Caki2 (cell line): ENCODE results near the gene CDT1. TPM values are rescaled to one million over a fixed set of nuclear protein-coding genes. Genes with fewer than 3 reads are reported as not detected.

Experiments
- DNase-seq: peaks from one replicate; pipeline ENCODE4 v3.0.0-alpha.2; 2015; ENCODE audit warnings: low read depth
- in situ Hi-C: cut with HindIII; loops from 2 replicates; pipeline ENCODE4 v1.10.0; 2016; ENCODE audit warnings: low sequenced_read_pairs, low pct_unique_long_range_greater_than_20kb, mixed read lengths
- total RNA-seq: library from RNA; depleted of rRNA; stranded (reverse); fragments of >200 nt; shearing (Covaris generic); gene quantifications from 2 replicates; pipeline ENCODE4 v1.2.3, GENCODE V29; 2014; ENCODE audit warnings: low replicate concordance; rRNA removed

Gene CDT1
- 23.1 and 24.6 TPM in 2 replicates for total RNA-seq

DNA sequence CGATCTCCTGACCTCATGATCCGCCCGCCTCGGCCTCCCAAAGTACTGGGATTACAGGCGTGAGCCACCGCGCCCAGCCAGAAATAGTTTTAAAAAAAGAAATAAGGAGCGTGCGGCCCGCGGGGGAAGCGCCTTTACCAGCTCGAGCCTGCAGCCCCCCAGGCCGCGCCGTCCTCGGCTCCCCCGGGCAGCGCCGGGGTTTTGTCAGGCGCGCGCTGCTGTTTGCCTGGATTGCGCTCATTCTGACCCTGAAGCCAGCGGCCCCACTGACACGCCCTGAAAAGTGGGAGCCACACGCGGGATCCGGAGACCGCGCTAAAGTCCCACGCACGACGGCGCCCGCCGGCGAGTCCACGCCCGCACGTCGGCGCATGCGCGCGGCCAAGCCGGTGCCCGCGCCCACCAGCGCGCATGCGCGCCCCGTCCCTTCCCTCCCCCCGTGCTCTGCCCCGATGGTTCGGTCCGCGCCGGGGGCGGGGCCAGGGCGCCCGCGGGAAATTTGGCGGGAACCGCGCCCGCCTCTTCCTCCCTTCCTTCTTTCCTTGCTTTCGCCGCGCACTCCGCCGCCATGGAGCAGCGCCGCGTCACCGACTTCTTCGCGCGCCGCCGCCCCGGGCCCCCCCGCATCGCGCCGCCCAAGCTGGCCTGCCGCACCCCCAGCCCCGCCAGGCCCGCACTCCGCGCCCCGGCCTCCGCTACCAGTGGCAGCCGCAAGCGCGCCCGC is at the start of gene CDT1:
TSS of gene CDT1 (plus strand) at position 526 of the 724 bp plus-strand sequence. CDS start at position 569, 43 bp downstream.
- in situ Hi-C loops, result no loop called here
- DNase-seq, result peak; percentile 79

DNA sequence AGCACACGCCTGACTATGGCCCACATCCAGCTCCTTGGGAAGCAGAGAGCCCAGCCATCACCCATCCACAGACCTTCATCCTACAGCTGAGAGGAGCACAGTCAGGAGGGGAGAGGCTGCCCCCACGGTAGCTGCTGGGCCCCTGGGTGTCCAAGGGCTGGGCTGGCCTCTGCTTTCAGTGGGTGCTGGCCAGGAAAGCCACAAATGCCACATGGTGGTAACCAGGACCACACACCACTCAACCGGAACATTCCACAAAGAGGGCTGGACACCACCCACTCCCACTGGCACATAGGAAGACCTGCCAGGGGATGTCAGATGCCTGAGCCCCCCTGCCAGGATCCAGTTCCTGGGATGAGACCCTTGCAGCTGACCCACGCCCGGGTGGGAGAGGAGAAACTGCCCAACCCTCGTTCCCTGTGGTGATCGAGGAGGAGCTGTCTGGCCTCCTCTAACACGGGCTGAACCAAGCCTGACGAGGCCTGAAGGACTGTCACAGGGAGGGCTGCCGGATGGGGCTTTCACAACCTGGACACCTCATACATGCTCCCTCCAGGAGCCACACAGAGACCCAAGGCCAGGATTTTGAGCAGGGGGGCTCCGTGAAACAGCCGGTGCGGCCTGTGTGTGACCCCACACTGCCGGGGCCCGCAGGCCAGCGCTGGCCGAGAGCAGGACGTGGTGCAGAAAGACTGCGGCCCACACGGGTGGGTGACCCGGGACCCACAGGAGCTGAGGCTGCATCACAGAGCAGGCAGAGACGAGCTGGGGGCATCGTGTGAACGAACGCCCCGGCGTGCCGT is 49.3 kb upstream of the CDT1 start:
- DNase-seq, result no peak
- in situ Hi-C loops, result no loop called here

DNA sequence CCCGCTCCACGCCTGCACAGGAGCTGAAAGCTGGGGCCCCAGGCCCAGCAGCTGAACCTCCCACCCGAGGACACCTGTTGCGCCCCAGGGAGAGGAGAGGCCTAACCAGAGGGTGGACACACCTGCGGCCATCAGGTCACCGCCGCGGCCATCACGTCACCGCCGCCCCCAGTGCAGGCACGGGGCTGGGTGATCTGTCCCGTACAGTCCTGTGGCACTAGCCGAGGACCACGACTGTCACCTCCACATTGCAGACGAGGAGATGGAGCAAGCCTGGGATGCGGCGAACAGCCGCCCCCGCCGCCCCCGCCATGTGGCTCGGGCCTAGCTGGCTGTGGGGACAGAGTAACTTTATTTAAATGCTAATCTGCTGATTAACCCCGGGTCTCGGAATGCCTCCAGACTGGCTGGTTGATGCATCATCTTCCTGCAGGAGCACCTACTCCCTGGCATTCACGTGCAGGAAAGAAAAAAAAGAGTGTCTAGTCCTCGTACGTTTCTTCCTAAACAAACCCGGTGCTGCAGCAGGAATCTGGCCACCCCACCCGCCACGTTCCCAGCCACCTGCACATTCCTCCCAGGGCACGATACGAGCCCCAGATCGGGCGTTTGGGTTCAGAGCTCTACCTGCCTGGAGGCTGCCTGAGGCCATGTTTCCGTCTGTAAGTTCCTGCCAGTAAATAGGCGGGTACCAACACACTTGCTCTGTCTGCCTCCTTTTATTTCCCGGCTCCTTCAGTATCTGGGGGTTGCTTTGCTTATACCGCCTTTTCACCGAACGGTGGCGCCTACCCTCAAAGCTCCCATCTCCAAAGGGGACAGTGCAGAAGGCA is 48.5 kb upstream of the CDT1 start:
- DNase-seq, result no peak
- in situ Hi-C loops, result no loop called here

DNA sequence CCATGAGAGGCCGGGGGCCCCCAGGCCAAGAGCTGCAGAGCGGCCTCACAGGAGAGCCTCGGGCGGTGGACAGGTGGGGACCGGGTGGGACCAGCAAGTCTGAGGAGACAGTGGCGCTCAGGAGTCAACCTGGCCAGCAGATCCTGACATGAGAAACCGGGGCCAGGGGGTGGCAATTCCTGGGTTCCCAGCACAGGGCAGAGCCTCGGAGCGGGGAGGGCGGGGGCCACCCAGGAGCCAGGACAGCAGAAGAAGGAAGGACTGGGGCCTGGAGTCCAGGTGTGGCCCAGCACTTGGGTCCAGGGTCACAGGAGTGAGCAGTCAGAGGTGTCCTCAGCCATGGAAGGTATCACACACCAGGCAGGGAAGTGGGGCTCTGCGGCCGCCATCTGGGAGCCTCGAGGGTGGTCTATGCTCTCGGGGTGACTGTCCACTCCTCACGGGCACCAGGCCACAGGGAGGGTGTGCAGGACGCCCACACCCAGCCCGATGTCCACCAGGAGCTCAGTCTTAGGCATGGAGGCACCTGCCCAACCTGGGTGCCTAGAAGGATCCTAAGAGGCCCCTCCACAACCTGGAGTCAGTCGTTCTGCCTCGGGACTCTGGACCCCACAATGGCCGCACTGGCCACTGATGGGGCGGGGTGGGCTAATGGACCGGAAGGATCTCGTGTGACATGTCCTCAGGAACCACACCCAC is 47.7 kb upstream of the CDT1 start:
- in situ Hi-C loops, result no loop called here
- no peak for DNase-seq

DNA sequence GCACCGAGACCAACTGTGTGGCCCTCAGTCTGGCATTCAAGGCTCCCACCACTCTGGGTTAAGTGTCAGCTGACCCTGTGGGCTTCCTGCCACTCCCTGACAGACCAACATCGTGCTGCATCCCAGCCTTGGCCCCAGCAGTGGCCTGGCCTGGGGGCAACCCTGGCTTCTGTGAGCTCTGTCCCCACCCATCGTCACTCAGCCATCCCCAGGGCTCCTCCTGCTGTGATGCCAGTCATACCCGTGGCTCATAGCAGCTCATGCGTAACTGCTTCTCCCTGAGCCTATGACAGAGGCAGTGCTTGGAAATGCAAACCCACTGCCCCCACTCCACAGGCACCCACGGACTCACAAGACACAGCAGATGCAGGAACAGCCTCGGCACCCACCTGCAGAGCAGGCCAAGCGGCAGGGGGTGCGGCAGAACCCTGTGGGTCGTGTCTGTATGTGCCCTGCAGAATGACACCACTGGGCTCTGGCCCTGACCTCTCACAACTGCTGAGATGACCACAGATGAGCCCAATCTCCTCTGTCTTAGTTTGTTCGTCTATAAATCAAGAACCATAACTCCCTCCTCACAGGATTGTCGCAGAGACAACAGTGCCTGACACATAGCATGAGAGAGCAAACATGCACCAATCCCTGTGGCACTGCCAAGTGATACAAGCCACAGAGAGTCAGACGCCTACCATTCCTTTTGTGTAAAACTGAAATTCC is 45.2 kb upstream of the CDT1 start:
- peak; percentile 78 for DNase-seq
- in situ Hi-C loops, result no loop called here

DNA sequence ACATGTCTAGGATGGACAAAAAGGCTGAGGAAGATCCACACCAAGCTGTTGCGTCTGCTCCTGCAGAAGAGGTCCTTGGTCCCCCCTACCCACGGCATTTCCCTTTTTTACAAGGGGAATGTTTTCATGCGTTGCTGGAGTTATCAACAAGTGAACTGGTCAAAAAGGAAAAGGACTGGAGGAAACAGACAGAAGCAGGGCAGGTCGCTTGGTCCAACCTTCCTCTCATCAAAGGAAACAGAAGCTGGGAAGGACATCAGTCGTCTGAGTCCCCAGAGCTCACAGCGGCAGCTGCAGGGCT is 44.7 kb upstream of the CDT1 start:
- in situ Hi-C loops, result no loop called here
- DNase-seq, result no peak

DNA sequence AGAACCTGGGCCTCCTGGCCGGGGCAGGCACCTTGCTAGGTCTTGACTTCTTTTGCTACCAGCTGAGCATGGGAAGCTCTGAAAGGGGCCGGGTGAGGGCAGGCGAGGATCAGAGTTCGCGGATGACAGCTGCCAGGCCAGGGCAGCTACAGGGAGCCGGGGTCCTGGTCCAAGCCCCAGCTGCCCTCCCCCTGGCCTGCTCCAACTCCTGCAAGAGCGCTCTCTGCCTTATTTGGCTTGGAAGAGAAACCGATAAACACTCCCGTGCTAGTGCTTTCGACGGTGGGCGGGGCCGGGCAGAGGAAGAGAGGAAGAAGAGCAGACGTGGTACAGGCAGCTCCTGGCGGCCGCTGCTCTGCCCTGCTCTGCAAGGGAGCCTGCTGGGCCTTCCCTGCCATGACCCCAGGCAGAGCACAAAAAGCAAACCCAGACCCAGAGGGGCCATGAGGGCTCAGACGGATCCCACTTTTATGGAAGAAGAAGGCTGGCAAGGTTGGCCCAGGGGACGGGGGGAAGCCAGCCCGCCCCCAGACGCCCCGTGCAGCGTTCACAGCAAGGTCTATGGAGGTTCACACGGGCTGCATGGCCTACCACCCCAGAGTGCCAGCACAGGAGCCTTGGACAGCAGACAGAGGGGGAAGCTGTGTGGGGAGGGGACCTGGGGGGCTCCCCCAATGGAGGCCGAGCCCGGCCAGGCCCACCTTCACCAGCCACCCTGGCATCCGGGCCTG is 44.2 kb upstream of the CDT1 start:
- in situ Hi-C loops, result no loop called here

DNA sequence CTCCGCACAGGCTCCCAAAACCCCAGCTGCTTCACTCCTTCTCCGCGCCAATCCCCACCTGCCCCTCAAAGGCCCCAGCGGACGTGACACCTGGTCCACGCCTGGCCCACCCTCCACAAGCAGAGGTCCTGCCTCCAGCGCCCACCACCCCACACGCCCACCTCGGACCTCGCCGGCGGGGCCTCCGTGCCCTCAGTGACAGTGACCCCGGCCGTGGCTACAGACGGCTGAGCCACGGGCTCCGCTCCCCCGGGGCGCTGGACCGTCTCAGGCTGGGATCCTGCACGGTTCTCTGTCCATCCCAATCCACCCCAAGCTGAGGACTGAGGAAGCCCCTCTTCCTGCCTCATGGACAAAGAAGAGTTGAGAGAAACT is 43.6 kb upstream of the CDT1 start:
- DNase-seq, result no peak
- in situ Hi-C loops, result no loop called here

More for the DNA sequence above, 44.2 kb upstream of the CDT1 start:
- DNase-seq, result no peak

DNA sequence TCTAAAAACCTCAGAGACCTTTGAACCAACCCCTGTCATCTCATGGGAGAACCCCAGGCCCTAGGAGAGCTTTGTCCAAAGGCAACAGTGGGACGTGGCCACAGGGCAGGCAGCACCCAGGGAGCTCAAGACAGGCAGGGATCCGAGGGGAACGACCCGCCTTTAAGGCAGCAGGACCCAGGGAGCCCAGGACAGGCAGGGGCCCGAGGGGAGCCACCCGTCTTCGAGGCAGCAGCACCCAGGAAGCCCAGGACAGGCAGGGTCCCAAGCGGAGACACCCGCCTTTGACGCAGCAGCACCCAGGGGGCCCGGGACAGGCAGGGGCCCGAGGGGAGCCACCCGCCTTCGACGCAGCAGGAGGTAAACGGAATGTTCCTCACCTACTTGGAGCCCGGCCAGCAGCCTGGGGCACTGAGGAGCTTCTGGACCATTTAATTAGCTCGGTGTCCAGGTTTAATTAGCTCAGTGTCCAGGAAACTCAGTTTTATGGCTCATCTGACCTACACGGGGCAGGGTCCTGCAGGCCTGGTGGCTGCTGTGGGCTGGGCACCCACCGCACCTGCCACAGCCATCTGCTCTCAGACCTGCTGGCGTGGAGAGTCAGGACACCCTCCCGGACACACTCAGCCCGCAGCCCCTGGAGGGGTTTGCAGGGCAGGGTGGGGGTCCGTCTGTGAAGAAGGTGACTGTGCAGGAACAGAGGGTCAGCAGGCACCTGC is 43.0 kb upstream of the CDT1 start:
- no peak for DNase-seq
- in situ Hi-C loops, result no loop called here

DNA sequence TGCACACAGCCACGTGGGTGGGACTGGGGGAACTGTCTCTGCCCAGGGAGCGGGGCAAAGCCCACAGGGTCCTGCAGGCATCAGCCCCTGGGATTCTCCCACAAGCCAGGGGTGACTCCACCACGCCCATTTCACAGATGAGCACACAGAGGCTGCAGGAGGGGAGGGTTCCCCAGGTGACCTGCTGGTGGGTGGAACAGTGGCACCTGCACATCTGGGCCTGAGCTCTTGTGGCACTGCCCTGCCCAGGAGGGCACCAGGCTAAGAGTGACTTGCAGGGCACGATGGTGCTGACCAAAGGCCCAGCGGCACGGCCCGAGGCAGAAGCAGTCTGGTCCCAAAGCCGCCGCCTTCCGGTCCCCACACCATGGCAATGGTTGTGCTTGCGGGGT is 42.5 kb upstream of the CDT1 start:
- DNase-seq, result no peak
- in situ Hi-C loops, result no loop called here

DNA sequence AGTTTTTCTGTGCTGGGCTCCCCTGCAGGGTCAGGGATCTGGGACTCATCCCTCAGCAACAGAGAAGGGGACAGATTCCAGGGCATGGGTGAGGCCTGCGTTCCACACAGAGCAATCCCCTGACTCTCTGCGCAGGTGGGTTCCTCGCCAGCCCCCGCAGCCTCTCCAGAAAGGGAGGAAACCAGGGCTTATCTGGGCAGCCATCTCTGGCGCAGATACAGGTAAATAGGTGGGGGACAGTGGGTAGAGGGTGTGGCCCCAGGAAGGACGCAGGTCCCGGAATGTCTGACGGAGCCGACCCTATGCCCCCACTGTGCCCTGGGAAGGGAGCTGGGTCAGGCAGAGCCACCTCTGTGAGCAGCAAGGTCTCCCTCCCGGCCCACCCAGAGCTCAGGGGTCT is 41.8 kb upstream of the CDT1 start:
- no peak for DNase-seq

DNA sequence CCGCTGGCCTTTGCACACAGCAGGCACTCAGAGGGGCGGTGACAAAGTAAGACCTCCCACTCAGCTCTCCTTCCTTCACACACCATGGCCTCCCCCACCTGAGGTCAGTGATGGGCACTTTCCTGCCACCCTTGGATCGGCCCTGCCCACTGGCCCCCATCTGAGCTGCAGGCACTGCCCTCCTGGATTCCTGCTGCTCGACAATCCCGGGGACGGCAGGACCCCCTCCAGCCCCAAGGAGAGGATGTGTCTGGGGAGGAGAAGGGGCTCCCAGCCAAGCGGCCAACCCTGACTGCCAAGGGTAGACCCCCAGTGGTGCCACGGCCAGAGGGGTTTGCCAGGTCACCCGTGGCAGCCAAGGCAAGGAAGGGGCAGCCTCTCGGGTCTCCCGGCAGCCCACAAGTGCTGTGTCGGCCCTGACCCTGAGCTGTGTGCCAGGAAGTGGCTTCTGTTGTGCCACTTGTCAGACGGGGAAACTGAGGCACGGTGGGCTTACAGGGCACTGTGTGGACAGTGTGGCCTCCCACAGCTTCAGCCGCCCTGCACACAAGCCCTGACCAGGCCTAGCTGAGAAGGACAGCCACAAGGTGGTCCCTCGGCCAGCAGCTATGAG is 41.2 kb upstream of the CDT1 start:
- DNase-seq, result no peak
- in situ Hi-C loops, result no loop called here

More for the DNA sequence above, 41.8 kb upstream of the CDT1 start:
- in situ Hi-C loops, result no loop called here

DNA sequence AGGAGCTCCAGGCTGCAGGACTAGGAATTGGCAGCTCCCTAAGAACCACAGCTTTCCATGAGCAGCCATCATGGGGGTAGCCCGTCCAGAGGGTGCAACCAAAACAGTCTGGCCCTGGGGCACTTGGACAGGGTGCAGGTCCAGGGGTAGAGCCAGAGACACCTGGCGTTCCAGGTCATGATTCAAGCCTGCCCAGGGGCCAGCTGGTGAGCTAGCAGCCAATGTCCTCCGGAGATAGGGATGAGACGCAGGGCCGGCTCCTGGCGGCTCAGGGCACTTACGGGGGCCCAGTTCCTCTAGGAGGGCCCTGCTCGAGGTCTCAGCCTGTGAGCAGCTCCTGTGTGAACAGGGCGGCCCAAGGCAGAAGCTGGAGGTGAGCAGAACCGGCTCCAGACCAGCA is 40.6 kb upstream of the CDT1 start:
- in situ Hi-C loops, result no loop called here

DNA sequence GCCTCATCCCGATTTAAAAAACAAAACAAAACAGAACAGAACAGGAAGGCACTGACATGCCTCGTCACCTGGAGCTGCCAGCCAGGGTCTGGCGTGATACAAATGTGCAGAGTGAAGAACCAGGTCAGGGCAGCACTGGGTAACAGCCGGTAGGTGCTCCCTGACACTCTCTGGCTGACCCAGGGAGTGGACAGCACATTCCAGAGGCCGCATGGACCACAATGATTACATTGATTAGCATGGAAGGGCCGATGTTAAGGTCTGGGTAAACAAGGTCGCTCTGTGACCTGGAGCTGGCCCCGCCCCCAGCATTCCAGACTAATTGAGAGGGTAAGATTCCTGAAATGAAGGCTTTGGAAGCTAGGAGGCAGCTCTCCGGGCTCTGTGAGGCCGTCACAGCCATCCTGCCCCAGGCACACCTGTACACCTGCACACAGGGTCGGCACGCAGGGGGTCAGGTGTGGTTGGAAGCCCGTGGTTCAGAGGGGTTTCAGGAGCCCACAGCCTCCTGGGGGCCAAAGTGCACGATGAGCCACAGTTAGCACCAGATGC is 40.0 kb upstream of the CDT1 start:
- DNase-seq, result peak; percentile 74
- in situ Hi-C loops, result no loop called here

More for the DNA sequence above, 40.6 kb upstream of the CDT1 start:
- DNase-seq, result no peak

DNA sequence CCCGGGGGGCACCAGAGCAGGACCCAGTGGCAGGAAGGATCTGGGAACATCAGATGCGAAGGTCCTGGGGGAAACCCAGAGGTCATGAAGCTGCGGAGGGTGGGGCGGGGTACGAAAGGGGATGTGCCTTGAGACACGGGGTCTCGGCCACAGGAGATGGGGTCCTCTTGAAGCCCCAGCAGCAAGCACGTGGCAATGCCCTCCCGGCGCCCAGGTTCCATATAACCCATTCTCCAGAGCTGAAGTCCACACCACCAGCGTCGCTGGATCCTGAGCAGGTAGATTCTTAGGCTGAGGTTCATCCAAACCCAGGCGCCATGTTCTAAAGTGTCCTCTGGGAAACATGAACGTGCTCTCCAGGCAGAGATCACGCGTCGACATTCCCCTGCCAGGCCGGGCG is 39.5 kb upstream of the CDT1 start:
- in situ Hi-C loops, result no loop called here
- DNase-seq, result no peak

DNA sequence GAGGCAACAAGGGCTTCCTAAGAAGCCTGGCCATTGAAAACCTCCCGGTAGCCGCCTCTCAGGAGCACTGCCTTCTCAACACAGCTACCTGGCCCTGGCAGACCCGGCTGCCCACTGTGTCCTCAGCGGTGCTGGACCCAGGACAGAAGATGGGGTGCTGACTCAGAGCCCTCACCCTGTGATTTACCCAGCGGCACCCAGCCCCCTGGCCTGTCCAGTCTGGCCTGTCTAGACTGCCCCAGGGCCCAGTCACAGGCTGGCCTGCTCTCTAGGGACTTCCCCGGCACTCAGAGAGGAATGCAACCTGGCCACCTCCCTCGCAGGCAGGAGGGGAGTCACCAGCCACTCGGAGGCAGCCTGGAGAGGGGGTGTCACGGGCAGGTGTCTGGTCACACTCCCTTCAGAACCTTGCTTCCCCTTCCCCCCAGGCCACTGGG is 38.7 kb upstream of the CDT1 start:
- in situ Hi-C loops, result no loop called here
- DNase-seq, result peak; percentile 79
